ENCODE results near the gene SPATA13. TPM values are rescaled to one million over a fixed set of nuclear protein-coding genes. Genes with fewer than 3 reads are reported as not detected.

The SPATA13 gene
- total RNA-seq, 1 experiment from 2014 or later = 2.1 TPM

- no peaks in the 10 kb centered on the region for H3K36me3 ChIP-seq (ENCODE audit: insufficient read depth, low read length)
- no peak overlapping the region for H3K9ac ChIP-seq (ENCODE audit: low read length)
- no peak overlapping the region for H2AFZ ChIP-seq (ENCODE audit: low read length)
- no peak overlapping the region for H3K4me2 ChIP-seq (ENCODE audit: low read depth, low read length, poor library complexity, severe bottlenecking)
- DNase-seq = no peak
- H3K9me3 ChIP-seq (ENCODE audit: low read length) = no peaks in the 10 kb centered on the region
- H3K79me2 ChIP-seq (ENCODE audit: low read length) = no peaks in the 10 kb centered on the region
- H3K9me2 ChIP-seq (replicated peaks; ENCODE audit: insufficient read depth, low read length) = no peaks in the 10 kb centered on the region
- H3K27me3 ChIP-seq (ENCODE audit: low read length) = no peaks in the 10 kb centered on the region
- no peak overlapping the region for H3K4me3 ChIP-seq (ENCODE audit: low read length)
- no peaks in the 10 kb centered on the region for H4K20me1 ChIP-seq (ENCODE audit: insufficient read depth, low read depth, low read length)
- H3K27ac ChIP-seq (ENCODE audit: low read length) = no peak overlapping the region
- no peaks in the 10 kb centered on the region for H3K4me1 ChIP-seq (ENCODE audit: low read length)
Observed at GRCh38 chr13:24123761-24124160, 36.8 kb upstream of the SPATA13 start.

GRCh38 chr13:24124789-24125476 lies 35.6 kb upstream of the SPATA13 start:
- Histone ChIP-seq H3K9me2 (replicated peaks; ENCODE audit: insufficient read depth, low read length) (no peaks in the 10 kb centered on the region), H3K9me3 (ENCODE audit: low read length) (no peaks in the 10 kb centered on the region), H3K79me2 (ENCODE audit: low read length) (no peaks in the 10 kb centered on the region), H3K27ac (ENCODE audit: low read length) (no peak overlapping the region), H3K36me3 (ENCODE audit: insufficient read depth, low read length) (no peaks in the 10 kb centered on the region), H3K4me3 (ENCODE audit: low read length) (no peak overlapping the region), H3K9ac (ENCODE audit: low read length) (no peak overlapping the region), H3K27me3 (ENCODE audit: low read length) (no peaks in the 10 kb centered on the region), H3K4me1 (ENCODE audit: low read length) (no peaks in the 10 kb centered on the region), H4K20me1 (ENCODE audit: insufficient read depth, low read depth, low read length) (no peaks in the 10 kb centered on the region), H3K4me2 (ENCODE audit: low read depth, low read length, poor library complexity, severe bottlenecking) (no peak overlapping the region), H2AFZ (ENCODE audit: low read length) (no peak overlapping the region)
- no peak for DNase-seq

GRCh38 chr13:24127116-24127631 lies 33.3 kb upstream of the SPATA13 start:
- Histone ChIP-seq H3K4me2 (ENCODE audit: low read depth, low read length, poor library complexity, severe bottlenecking) (no peak overlapping the region), H3K4me3 (ENCODE audit: low read length) (no peak overlapping the region), H3K9me2 (replicated peaks; ENCODE audit: insufficient read depth, low read length) (no peaks in the 10 kb centered on the region), H3K79me2 (ENCODE audit: low read length) (no peaks in the 10 kb centered on the region), H3K9me3 (ENCODE audit: low read length) (no peaks in the 10 kb centered on the region), H3K9ac (ENCODE audit: low read length) (no peak overlapping the region), H3K4me1 (ENCODE audit: low read length) (no peaks in the 10 kb centered on the region), H3K27ac (ENCODE audit: low read length) (no peak overlapping the region), H2AFZ (ENCODE audit: low read length) (no peak overlapping the region), H3K36me3 (ENCODE audit: insufficient read depth, low read length) (no peaks in the 10 kb centered on the region), H3K27me3 (ENCODE audit: low read length) (no peaks in the 10 kb centered on the region), H4K20me1 (ENCODE audit: insufficient read depth, low read depth, low read length) (no peaks in the 10 kb centered on the region)
- no peak for DNase-seq

GRCh38 chr13:24128112-24128511 lies 32.4 kb upstream of the SPATA13 start:
- Histone ChIP-seq H3K4me1 (ENCODE audit: low read length) (no peaks in the 10 kb centered on the region), H3K4me2 (ENCODE audit: low read depth, low read length, poor library complexity, severe bottlenecking) (no peak overlapping the region)

GRCh38 chr13:24128962-24129361 lies 31.6 kb upstream of the SPATA13 start:
- no peaks in the 10 kb centered on the region for H3K9me2 ChIP-seq (replicated peaks; ENCODE audit: insufficient read depth, low read length)
- H4K20me1 ChIP-seq (ENCODE audit: insufficient read depth, low read depth, low read length) = no peaks in the 10 kb centered on the region
- H3K9me3 ChIP-seq (ENCODE audit: low read length) = no peaks in the 10 kb centered on the region
- no peak overlapping the region for H3K27ac ChIP-seq (ENCODE audit: low read length)
- DNase-seq = no peak
- no peak overlapping the region for H3K9ac ChIP-seq (ENCODE audit: low read length)
- no peaks in the 10 kb centered on the region for H3K79me2 ChIP-seq (ENCODE audit: low read length)
- H3K4me1 ChIP-seq (ENCODE audit: low read length) = no peaks in the 10 kb centered on the region
- no peaks in the 10 kb centered on the region for H3K27me3 ChIP-seq (ENCODE audit: low read length)
- no peaks in the 10 kb centered on the region for H3K36me3 ChIP-seq (ENCODE audit: insufficient read depth, low read length)
- no peak overlapping the region for H3K4me3 ChIP-seq (ENCODE audit: low read length)
- H3K4me2 ChIP-seq (ENCODE audit: low read depth, low read length, poor library complexity, severe bottlenecking) = no peak overlapping the region
- H2AFZ ChIP-seq (ENCODE audit: low read length) = no peak overlapping the region

More at GRCh38 chr13:24128112-24128511, 32.4 kb upstream of the SPATA13 start:
- Histone ChIP-seq H3K79me2 (ENCODE audit: low read length) (no peaks in the 10 kb centered on the region), H3K9me2 (replicated peaks; ENCODE audit: insufficient read depth, low read length) (no peaks in the 10 kb centered on the region), H3K27me3 (ENCODE audit: low read length) (no peaks in the 10 kb centered on the region), H3K4me3 (ENCODE audit: low read length) (no peak overlapping the region), H2AFZ (ENCODE audit: low read length) (no peak overlapping the region), H3K9ac (ENCODE audit: low read length) (no peak overlapping the region), H3K27ac (ENCODE audit: low read length) (no peak overlapping the region), H3K36me3 (ENCODE audit: insufficient read depth, low read length) (no peaks in the 10 kb centered on the region), H3K9me3 (ENCODE audit: low read length) (no peaks in the 10 kb centered on the region), H4K20me1 (ENCODE audit: insufficient read depth, low read depth, low read length) (no peaks in the 10 kb centered on the region)
- no peak for DNase-seq

- no peaks in the 10 kb centered on the region for H4K20me1 ChIP-seq (ENCODE audit: insufficient read depth, low read depth, low read length)
- no peak for DNase-seq
- H3K79me2 ChIP-seq (ENCODE audit: low read length) = no peaks in the 10 kb centered on the region
- no peak overlapping the region for H2AFZ ChIP-seq (ENCODE audit: low read length)
- no peaks in the 10 kb centered on the region for H3K9me3 ChIP-seq (ENCODE audit: low read length)
- no peaks in the 10 kb centered on the region for H3K27me3 ChIP-seq (ENCODE audit: low read length)
- no peaks in the 10 kb centered on the region for H3K36me3 ChIP-seq (ENCODE audit: insufficient read depth, low read length)
- no peak overlapping the region for H3K4me2 ChIP-seq (ENCODE audit: low read depth, low read length, poor library complexity, severe bottlenecking)
- H3K9me2 ChIP-seq (replicated peaks; ENCODE audit: insufficient read depth, low read length) = no peaks in the 10 kb centered on the region
- no peak overlapping the region for H3K4me3 ChIP-seq (ENCODE audit: low read length)
- no peak overlapping the region for H3K27ac ChIP-seq (ENCODE audit: low read length)
- H3K9ac ChIP-seq (ENCODE audit: low read length) = no peak overlapping the region
- no peaks in the 10 kb centered on the region for H3K4me1 ChIP-seq (ENCODE audit: low read length)
Observed at GRCh38 chr13:24129914-24130774, 30.4 kb upstream of the SPATA13 start.

GRCh38 chr13:24131749-24132148 lies 28.8 kb upstream of the SPATA13 start:
- DNase-seq = no peak
- no peak overlapping the region for H2AFZ ChIP-seq (ENCODE audit: low read length)
- no peaks in the 10 kb centered on the region for H3K27me3 ChIP-seq (ENCODE audit: low read length)
- H3K9me2 ChIP-seq (replicated peaks; ENCODE audit: insufficient read depth, low read length) = no peaks in the 10 kb centered on the region
- no peaks in the 10 kb centered on the region for H3K4me1 ChIP-seq (ENCODE audit: low read length)
- no peak overlapping the region for H3K9ac ChIP-seq (ENCODE audit: low read length)
- H3K9me3 ChIP-seq (ENCODE audit: low read length) = no peaks in the 10 kb centered on the region
- H3K27ac ChIP-seq (ENCODE audit: low read length) = no peak overlapping the region
- no peaks in the 10 kb centered on the region for H4K20me1 ChIP-seq (ENCODE audit: insufficient read depth, low read depth, low read length)
- no peak overlapping the region for H3K4me2 ChIP-seq (ENCODE audit: low read depth, low read length, poor library complexity, severe bottlenecking)
- no peaks in the 10 kb centered on the region for H3K79me2 ChIP-seq (ENCODE audit: low read length)
- H3K4me3 ChIP-seq (ENCODE audit: low read length) = no peak overlapping the region
- no peaks in the 10 kb centered on the region for H3K36me3 ChIP-seq (ENCODE audit: insufficient read depth, low read length)

- Histone ChIP-seq H3K79me2 (ENCODE audit: low read length) (no peaks in the 10 kb centered on the region), H3K27ac (ENCODE audit: low read length) (no peak overlapping the region), H2AFZ (ENCODE audit: low read length) (no peak overlapping the region), H3K27me3 (ENCODE audit: low read length) (no peaks in the 10 kb centered on the region), H3K9me2 (replicated peaks; ENCODE audit: insufficient read depth, low read length) (no peaks in the 10 kb centered on the region), H3K4me2 (ENCODE audit: low read depth, low read length, poor library complexity, severe bottlenecking) (no peak overlapping the region), H3K4me3 (ENCODE audit: low read length) (no peak overlapping the region), H3K36me3 (ENCODE audit: insufficient read depth, low read length) (no peaks in the 10 kb centered on the region), H3K4me1 (ENCODE audit: low read length) (no peaks in the 10 kb centered on the region), H4K20me1 (ENCODE audit: insufficient read depth, low read depth, low read length) (no peaks in the 10 kb centered on the region), H3K9ac (ENCODE audit: low read length) (no peak overlapping the region), H3K9me3 (ENCODE audit: low read length) (no peaks in the 10 kb centered on the region)
- DNase-seq = no peak
Observed at GRCh38 chr13:24133021-24133795, 27.3 kb upstream of the SPATA13 start.

All from Karpas-422 (cell line).